NCI-H524 treated with DMSO at 0.1 percent for 48 hours (cell line): ENCODE measurements around the gene CRTC2.

Experiments
- DNase-seq: peaks from one replicate; lab custom pipeline; 2025; lab: John Stamatoyannopoulos, UW

The CRTC2 gene

GRCh38 chr1:153945795-153946621, 12.4 kb downstream of the CRTC2 start:
- no peak for DNase-seq

- DNase-seq: no peak
Measured at GRCh38 chr1:153945131-153945794, 13.1 kb downstream of the CRTC2 start.

DNA sequence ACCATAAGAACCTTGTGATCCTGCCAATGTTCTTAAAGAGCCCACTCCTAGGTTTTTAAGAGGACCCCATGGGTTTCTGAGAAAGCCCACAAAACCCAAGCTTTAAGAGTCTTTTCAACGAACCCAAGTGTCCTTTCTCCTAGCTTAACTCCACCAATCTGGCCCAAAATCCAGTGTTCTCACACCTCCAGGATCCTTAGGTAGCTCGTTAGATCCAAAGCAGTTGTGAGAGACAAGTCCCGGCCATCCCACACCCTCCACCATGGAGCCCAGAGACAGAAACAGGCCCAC, 13.6 kb downstream of the CRTC2 start:
- no peak for DNase-seq

- no peak for DNase-seq
Measured at GRCh38 chr1:153944005-153944826, 14.2 kb downstream of the CRTC2 start.

DNA sequence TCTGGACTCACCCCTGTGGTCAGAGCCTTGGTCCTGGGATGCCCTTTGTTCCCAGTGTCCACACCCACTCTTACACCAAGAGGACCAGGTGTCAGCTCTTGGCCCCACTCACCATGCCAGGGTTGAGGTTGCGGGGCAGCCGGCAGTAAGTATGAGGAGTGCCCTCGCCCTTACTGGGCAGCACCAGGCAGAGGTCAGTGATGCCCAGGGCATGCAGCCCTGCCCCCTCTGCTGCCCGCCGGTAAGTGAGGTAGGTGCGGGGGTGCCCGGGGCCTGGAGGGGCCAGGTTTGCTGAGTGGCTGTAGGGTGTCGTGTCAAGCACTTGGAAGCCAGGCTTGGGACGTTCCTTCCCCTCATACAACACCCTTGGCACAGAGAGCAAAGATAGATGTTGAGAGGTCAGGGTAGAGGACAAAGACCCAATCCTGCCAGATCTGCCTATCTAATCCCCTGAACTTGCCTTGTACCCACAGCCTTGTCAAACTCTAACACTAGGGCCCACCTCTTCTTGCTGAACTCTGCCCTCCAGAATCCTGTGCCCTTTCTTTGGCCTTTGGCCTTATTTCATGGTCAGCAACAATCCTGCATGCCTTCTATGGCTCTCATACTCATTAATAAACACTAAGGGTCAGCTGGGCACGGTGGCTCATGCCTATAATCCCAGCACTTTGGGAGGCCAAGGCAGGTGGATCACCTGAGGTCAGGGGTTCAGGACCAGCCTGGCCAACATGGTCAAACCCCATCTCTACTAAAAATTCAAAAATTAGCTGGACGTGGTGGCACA, 15.5 kb downstream of the CRTC2 start:
- no peak for DNase-seq

DNA sequence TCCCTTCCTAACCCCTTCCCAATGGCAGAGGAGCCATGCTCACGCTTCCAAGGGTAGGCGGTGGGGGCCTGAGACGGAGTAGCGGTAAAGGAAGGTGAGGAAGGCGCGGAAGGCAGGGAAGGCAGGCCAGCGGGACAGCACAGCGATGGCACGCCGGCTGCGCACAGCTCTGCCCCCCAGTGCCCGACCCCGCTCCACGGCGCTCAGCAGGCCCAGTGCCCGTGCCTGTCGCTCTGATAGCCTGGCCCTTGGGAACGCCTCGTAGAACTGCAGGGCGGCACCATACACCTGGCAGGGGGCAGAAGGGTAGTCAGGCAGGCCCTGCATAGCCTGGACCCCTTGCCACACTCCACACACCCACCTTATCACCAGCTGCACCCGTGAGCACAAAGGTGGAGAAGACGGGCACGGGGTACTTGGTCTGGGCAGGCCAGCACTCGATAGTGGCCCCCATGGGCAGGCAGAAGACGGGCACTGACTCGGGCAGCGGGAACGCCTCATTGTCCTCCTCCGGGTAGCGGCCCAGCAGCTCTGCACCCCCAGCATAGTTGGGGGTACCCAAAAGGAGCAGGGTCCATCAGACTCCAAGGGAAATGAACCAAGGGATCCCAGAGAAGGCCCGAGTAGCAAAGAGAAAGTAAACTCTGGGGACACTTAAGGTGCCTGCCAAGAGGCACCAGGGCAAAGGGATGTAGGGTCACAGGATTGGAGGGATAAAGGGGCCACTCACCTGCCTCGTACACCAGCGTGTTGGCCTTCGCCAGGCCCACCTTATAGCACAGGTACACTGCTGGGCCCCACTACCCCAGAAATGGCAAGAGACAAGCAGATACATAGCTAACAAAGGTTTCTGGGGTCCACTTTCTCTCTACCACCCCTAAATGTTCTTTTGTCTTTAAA, 16.3 kb downstream of the CRTC2 start:
- no peak for DNase-seq

GRCh38 chr1:153940756-153941155, 17.7 kb downstream of the CRTC2 start:
- DNase-seq: no peak

DNA sequence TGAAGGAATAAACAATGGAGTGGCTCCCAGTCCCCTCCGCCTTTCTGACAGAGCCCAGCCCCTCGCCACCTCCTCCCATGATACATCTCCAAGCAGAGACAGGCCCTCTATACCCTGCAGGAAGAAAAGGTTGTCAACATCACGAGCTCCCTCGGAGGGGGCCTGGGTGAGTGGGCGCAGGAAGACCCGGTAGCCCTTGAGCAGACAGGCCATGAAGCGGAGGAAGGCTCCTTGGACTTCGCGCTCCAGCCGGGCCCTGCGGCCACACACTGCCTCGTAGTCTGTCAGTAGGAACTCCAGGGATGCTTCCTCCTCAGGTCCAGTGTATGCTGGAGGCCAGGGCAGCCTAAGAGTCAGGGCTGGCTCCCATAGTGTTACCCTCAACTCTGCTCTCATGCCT, 18.9 kb downstream of the CRTC2 start:
- no peak for DNase-seq

- no peak for DNase-seq
Measured at GRCh38 chr1:153938996-153939395, 19.4 kb downstream of the CRTC2 start.

DNA sequence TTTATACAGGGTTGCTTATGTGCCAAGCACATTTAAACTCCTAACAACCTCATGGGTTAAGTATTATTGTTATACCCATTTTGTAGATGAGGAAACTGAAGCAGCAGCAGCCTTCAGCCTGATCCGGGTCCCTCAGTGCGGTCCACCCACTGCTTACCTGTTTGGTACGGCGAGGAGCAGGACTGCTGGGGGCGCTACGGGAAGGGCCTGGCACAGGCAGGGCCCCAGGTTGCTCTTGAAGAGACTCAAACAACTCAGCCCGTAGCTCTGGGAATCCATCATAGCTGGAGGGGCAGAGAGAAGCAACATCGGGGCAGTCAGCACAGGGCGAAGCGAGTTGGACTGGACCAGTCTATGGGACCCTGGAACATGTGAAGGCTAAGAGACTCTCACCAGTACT, 21.1 kb downstream of the CRTC2 start:
- DNase-seq: no peak

- no peak for DNase-seq
Measured at GRCh38 chr1:153936011-153936802, 22.2 kb downstream of the CRTC2 start.

GRCh38 chr1:153934746-153935145, 23.7 kb downstream of the CRTC2 start:
- no peak for DNase-seq

DNA sequence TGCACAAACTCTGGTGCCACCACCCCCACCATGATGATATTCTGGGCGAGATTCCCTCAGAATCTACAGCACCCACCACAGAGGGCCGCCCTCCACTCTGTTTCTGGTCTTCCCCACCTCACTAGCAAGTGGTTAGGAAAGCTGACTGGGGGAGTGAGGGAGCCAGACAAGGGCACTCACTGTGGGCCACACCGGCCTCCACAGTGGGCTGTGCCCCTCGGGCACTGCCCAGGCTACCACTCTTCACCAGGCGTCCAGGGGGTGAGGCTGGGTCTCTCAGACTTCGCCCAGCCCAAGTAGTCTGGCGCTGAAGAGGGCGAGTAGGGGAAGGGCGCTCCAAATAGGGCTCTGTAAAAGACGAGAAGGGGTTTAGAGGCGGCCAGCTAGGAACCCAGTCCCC, 24.5 kb downstream of the CRTC2 start:
- DNase-seq: no peak

DNA sequence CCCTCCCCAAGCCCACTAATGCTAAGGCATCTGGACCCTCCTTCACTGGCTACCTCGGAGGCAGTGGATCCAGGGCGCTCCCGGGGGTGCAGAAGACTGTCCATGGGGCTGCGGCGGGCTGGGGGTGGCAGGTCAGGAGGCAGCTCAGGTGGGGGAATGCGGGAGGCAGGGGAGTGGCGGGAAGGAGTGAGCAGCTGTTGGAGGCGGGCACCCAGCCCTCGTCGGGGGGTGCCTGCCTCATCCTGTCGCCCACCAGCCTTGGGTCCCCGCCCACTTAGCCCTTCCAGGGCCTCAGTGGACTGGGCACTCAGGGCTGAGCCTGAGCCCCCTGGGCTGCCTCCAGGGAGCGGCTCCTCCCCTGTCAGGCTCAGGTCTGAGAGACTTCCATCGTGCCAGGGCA, 25.0 kb downstream of the CRTC2 start:
- DNase-seq: no peak

GRCh38 chr1:153932156-153933131, 26.0 kb downstream of the CRTC2 start:
- DNase-seq: no peak

DNA sequence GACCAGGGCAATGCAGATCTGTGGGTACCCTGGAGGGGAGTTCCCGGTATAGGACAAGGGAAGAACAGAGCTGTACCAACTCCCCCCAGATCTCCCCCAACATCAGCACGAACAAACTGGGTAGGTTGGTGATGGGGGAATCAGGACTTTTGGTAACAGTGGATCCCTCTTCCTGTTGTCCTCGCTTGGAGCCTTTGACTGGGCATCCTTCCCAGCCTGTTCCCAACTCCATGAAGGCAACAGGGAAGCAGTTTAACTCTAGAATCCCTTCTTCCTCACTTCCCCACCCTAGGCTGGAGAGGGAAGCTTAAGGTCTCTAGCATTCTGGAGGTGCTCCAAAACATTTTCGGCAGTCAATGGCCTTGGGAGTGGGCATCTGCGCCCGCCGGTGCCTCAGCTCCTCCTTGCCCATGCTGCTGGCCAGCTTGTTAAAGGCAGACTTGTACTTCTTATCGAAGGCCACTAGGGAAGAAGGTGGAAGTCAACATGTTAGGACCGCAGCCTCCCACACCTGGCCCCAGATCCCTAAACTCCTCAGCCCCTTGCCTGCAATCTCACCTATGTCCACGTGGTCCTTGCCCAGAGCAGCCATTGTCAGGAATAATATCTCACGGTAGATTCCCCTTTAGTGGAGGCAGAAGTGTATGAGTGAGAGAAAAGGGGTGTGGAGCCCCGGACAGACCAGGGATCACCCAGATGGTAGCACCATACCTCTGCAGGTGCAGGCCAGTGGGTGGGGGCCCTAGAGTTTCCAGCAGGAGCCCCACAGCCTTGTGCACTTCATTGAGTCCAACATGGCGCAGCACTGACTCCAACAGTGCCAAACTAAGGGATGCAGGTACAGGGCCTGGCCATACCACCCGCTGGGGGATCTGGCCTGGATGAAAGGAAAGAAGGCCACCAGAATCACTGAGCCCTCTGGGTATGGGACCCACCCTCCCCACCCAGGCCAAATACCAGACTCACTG, 28.1 kb downstream of the CRTC2 start:
- DNase-seq: no peak

DNA sequence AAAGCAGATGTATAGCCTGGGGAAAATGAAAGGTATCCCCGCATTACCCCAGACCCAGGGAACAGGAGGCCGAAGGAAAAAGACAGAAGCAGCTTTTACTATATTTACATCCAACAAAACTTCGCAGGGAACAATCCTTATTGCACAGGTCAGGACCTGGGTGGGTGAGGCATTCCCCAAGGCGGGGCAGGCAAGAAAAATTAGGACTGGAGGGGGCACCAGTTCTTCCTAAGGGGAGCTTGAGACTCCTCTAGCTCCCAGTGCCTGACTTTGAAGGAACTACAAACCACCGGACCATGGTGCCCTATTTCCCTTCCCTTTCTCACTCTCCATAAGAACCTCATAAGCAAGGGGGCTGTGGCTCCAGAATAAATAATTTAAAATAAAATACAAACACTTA, 29.0 kb downstream of the CRTC2 start:
- DNase-seq: no peak

GRCh38 chr1:153928791-153929341, 29.5 kb downstream of the CRTC2 start:
- DNase-seq: no peak
